GM19099 (cell line): ENCODE measurements around the gene PTPRC.
A peak's percentile ranks its signal among the peaks of the same experiment; 100 is the strongest.

ENCODE experiments used
- POLR2A ChIP-seq: IDR thresholded peaks from 3 replicates; pipeline ENCODE4 v1.6.1; 2011; ENCODE audit warnings: low read depth; ENCODE audit not compliant: insufficient read length; ENCODE audit errors: extremely low read depth

The PTPRC gene

DNA sequence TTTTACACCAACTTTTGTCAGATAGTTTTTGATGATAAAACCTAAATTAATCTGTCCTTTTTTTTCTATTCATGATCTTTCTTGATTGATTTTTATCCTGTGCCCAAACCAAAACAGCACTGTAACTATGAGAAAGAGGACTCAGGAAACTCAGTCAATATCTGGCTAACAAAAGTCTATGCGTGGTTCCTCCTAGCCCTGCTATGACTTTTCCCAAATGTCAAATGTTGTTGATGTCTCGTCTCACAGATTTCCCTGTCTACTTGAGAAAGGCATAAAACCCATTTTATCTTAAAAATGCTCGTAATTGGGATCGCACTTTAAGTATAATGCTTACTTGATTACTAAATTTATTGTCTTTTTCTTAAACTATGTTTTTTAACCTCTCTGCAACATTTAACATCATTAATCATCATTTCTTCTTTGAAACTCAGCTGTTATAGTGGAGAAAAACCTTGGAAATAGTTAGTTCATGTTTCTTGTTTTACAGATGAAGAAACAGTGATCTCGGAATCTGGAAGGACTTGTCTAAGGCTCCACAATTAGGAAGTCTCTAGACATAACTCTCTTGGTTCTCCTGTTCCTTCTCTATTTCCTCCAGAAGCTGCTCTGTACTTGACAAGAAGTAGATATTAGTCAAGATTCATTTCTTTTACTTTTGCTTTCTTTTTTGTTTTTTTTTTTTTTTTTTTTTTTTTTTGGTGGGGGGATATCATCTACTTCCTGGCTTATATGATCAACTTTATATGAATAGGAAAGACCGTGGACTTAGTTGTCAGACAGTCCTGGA is 26.2 kb upstream of the PTPRC start:
- no peak for TF ChIP-seq POLR2A

DNA sequence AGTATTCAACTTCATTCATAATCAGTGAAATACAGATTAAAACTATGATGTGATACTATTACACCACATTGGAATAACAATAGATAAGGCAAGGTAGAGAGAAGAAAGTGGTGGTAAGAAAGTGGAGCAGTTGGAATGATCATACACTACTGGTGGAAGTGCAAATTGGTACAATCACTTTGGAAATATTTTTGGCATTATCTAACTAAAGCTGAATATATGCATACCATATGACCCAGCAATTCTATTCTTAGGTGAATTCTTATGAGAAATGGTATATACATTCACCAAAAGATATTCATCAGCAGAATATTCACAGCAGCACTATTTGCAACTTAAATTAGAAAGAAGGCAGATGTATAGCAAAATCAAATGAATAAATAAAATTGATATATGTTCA is 21.4 kb upstream of the PTPRC start:
- no peak for TF ChIP-seq POLR2A

DNA sequence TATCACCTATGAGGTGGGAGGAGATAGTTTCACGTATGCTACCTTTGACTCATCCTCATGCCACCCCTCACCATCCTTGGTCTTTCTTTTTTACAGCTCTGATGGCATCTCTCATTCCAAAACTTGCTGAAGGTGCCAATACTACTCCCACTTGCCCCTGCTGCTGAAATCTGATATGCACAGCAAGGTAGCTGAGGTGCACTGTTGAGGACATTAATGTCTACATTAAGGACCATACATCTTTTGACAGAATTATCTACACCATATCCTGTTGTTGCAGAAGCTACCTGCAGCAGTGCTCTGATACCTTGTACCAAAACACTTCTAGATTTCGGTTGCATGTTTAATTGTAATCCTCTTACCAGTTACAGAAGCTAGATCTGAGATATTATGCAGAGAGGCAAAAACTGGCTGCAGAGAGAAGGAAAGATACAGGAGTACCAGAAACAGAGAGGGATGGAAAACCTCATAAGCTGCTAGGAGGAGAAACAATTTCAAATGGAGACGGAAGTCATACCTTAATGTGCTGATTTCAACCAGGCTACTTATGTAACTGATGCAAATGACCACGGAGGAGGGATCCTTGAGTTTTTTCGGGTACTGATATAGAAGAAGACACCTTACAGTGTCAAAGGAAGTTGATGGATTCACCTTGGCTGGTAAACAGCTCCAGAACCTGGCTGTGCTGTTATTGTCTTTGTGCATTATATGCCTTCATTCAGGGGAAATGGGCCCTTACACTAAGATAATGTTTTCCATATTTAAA is 19.3 kb upstream of the PTPRC start:
- no peak for TF ChIP-seq POLR2A

- TF ChIP-seq POLR2A = no peak
These were observed 18.6 kb upstream of the PTPRC start for GRCh38 chr1:198620218-198620617.

GRCh38 chr1:198620951-198621824 is 17.7 kb upstream of the PTPRC start:
- TF ChIP-seq POLR2A = peak; percentile 53

GRCh38 chr1:198622001-198622400 is 16.8 kb upstream of the PTPRC start:
- no peak for TF ChIP-seq POLR2A

DNA sequence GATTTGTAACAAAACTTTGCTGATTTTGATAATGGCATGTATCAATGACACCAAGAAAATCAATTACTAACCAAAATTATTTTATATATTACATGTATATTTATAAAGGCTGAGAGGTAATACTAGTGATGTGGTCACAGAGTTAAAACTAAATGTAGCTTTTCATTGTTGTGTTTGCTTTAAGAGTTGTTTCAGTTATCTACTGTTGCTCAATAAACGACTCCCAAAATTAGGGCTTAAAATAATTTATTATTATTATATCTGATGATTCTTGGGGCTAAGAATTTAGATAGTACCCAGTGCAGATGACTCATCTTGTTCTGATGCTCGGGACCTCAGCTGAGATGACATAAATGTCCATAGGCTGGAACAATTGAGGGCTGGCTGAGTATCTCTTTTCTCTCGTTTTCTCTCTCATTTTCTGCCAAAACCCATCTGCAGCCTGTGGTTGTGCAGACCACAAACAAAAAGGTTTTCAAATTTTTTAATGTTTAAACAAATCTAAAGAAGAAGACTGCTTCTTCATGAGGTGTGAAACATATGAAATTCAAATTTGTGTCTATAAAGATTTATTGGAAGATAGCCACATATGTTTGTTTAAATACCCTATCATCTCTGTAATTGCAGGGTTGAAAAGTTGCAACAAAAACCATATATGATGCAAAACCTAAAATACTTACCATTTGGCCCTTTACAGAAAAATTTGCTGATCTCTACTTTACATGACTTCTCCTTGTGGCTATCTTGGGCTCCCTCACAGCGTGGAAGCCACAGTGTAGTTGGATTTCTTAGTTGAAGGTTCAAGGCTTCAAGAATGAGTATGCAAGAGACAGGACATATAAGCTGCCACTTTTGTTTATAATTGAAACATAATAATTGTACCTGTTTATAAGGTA is 14.8 kb upstream of the PTPRC start:
- TF ChIP-seq POLR2A = no peak

DNA sequence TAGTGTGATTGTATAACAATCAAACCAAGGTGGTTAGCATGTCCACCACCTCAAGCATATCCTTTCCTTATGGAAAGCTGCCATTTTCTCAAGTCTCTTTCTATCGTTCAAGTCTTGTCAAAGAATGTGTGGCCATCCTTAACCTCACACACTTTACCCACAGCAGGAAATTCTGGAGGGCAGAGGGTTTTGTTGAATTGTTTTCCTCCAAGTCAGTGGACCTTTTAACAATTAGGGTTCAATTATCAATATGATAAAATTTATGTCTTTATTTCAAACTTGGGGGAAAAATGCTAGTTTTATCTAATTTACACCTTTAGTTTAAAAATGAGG is 14.2 kb upstream of the PTPRC start:
- no peak for TF ChIP-seq POLR2A

DNA sequence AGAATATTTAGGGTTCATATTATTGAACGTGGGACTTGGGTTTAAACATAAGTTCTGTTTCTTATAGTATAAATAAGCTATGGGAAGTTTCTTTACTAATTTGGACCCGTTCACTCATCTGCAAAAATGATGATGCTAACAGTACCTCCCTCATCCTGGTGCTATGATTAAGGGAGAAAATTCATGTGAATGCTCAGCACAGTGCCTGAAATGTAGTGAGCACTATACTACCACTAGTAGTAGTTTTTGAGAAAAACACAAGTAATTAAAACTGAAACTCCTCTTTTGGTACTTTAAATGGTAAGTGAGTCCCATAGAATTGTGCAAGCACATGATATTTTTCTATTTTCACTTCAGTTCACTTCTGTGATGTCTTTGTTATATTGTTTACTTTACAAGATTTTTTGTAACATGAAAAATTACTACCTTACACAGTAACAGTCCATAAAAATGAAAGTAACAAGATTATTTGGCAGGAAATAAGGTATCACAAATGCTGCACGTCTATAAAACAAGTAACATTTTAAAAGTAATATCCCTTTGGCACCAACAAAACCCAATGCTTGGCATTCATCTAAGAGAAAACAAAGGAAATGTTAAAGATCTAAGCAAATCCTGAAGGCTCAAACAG is 11.3 kb upstream of the PTPRC start:
- no peak for TF ChIP-seq POLR2A

GRCh38 chr1:198628067-198628455 is 10.8 kb upstream of the PTPRC start:
- TF ChIP-seq POLR2A = no peak

DNA sequence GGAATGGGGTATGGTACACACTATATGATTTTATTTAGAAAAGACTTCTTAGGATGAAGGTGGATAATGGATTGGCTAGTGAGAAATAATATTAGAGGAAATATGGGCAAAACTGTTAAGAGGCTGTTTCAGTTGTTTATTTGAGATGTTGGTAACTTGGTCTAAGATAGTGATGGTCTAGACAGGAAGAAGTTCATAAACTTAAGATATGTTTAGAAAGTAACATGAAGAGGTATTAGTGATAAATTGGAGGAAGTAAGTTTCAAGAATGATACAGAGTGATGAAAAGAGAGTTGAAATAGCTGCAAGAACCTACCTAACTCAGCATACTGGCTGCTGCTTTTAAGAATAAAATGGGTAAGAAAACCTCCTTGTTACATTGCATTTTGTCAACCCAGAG is 9.2 kb upstream of the PTPRC start:
- TF ChIP-seq POLR2A = no peak

DNA sequence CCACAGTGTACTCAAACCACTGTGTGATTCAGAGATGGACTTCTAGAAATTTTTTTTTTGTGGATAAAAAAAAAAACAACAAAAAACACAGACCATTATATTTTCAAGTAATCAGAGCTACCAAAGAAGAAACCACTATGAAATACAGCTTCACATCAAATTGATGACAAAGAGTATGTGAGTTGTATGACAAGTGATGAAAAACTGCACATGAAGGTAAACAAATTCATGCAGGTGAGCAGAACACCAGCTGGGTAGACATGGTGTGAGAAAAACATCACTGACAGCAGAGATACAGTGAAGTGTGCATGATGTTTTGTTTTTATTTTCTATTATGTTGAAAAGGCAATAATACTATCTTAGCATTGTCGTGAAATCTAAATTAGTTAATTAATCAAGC is 8.0 kb upstream of the PTPRC start:
- TF ChIP-seq POLR2A = no peak

DNA sequence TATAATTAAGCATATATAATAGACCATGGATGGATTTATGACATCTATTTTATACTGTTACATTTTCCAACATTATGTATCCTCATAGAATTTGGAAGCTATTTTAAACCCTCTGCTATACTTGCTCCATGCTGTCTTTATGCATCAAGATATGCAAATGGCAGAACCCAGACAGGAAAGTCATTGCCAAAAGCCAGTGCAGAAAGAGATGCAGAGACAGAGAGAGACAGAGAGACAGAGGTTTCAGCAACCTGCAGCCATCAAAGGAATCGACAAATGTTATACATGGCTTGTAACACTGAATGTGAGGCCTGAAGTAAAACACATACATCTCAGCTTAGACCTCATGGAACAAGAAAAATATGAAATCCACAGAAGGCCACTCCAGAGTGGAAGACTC is 7.5 kb upstream of the PTPRC start:
- no peak for TF ChIP-seq POLR2A

GRCh38 chr1:198632007-198632406 is 6.8 kb upstream of the PTPRC start:
- TF ChIP-seq POLR2A = no peak

DNA sequence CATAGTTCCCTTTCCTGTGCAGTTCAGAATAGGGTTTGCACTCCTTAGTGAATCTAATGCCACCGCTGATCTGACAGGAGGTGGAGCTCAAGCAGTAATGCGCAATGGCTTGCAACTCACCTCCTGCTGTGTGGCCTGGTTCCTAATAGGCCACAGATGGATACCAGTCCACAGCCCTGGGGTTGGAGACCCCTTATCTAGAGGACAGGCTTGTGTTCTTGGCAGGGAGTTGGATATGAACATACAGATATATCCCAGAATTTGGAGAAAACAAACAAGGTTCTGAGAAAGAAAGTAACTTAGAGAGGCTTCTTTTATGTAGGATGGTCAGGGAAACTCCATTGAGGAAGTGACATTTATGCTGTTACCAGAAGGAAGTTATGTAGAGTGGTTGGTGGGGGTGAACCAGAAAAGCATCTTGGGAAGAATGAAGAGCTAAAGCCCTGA is 5.1 kb upstream of the PTPRC start:
- TF ChIP-seq POLR2A = no peak

- TF ChIP-seq POLR2A = no peak
These were observed 2.9 kb upstream of the PTPRC start for GRCh38 chr1:198635964-198636363.
